MV-4-11 (cell line): ENCODE results near the gene PRDM16.

ENCODE experiments used
- DNase-seq: peaks from one replicate; lab custom pipeline; 2025; lab: John Stamatoyannopoulos, UW

PRDM16 gene

DNA sequence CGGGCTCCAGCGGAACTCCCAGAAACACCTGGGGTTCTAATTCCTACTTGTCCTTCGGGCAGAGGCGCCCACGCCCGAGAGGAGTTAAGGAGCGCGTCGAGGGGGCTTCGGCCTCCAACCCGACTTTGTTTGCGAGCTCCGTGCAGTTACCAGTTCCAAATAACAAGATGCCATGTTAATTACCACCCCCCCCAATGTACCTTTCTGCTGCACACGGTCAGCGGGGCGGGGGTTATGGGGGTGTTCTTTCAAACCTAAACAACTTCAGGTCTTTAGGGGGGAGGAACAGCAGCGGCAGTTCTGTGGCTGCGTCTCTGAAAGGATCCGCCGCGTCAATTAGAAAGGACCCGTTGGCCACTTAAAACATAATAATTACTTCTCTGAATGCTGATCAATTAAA is 114.8 kb downstream of the PRDM16 start:
- no peak for DNase-seq

GRCh38 chr1:3184666-3185065 is 115.7 kb downstream of the PRDM16 start:
- DNase-seq: no peak

- no peak for DNase-seq
These were observed 117.0 kb downstream of the PRDM16 start for GRCh38 chr1:3185896-3186525.

GRCh38 chr1:3186526-3186921 is 117.5 kb downstream of the PRDM16 start:
- DNase-seq: no peak

DNA sequence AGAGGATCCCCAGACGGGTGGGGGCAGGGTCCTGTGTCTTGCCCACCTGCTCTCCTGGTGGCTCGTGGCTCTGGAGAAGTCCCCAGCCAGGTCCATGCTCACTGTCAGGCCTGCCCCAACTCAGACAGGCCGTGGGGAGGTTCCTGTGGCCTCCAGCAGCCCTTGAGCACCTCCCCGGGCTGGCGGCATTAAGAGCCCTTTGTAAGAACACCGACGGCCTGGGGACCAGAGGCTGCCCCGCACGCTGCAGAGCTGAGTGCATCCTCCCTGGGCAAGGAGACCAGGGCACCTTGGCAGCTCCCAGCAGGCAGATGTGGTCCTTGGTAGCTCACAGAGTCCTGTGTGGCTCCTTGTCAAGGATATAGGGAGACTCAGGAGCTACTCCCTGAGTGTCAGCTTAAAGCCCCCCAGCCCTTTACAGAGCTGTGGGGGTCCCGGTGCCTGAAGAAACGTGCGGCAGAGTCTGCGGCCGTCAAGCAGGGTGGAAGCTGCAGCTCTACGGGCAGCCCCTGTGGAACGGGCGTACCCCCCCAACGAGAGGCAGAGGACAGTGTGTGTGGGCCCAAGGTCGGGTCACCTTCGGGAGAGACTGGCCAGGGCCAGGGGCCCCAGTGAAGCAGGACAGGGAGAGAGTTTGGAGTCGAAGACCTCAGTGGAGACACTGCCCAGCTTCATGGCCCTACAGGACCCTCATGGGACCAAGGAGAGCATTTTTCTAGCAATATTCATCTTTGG is 118.6 kb downstream of the PRDM16 start:
- no peak for DNase-seq

DNA sequence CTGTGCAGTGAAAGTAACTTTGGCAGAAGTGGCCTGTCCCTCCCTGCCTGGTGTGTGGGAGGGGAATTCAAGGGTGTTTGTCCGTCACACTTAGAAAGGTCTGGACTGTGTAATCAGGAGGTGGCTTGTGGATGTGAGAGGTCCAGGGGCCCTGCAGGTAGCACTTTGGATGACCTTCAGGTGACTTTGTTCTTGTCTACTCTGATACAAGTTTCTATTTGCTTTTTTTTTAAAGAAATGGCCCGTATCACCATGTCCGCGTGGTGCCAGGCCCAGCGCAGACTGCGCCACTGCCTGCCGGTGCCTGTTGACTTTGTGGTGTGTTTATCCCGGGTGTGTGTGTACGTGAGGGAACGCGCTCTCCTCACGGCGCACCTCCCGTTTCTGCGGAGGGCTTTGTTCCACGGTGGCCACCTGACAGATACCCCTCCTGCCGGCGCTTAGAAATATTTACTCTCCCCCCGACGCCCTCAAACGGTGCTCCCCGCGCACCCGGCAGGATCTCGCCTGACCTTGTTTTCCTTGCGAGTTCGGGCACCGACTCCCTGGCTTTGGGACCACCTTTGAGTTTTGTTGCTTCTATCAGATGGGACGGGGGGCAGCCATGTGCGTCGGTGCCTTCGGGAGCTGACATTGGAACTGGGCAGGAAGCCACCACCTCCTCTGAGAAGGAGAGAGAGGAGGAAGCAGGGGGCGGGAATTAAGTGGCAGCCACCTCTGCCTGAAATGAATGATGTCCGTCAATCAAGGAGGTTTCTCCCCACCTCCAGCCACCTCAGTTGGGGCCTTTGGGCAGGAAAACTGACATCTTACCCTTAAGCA is 119.4 kb downstream of the PRDM16 start:
- DNase-seq: no peak

- DNase-seq: no peak
These were observed 121.4 kb downstream of the PRDM16 start for GRCh38 chr1:3190256-3191041.

DNA sequence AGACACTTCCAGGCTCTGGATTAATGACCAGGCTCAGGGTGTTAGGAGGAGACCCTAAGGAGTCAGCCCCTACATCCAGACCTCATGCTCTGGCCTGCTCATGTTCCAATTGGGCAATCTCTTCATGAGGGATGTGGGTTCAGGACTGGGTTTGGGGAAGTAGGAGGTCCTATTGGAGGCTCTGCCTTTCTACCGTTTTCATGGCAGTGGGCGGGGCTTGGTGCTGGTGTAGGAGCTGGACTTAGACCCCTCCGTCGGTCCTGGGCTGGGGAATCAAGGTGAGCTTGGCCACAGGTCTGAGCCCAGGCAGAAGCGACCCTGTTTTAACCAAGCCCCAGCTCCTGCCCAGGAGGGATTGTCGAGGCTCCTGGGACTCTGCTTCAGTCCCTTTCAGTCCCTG is 123.4 kb downstream of the PRDM16 start:
- DNase-seq: peak; percentile 79

DNA sequence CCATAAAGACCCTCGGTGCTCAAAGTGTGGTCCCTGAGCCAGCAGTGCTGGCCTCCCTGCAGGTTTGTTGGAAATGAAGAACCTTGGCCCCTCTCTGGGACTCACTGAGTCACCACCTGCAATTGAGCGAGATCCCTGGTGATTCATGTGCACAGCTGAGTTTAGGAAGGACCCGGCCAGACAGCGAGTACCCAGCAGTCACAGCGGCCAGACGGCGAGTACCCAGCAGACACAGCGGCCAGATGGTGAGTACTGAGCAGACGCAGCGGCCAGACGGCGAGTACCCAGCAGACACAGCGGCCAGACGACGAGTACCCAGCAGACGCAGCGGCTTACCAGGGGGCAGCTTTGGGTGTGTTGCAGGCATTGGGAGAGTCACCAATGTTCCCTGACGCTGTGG is 123.8 kb downstream of the PRDM16 start:
- DNase-seq: peak; percentile 44

DNA sequence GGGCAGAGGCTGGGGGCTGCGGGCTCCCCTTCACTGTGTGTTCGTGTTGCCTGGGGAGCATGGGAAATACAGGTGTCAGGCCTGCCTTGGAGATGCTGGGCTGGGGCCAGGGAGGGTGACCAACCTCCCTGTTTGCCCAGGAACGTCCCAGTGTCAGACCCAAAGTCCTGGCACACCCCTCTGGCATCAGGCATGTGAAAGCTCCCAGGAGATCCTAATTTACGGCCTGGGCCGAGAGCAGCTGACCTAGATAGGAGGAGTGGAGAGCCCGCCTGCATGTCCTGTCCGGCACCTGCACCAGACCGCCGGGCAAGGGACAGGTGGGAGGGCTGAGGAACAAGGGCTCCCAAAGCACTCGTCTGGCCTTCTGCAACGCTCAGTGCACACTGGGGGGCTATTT is 124.8 kb downstream of the PRDM16 start:
- no peak for DNase-seq

GRCh38 chr1:3194760-3195479 is 125.9 kb downstream of the PRDM16 start:
- no peak for DNase-seq

DNA sequence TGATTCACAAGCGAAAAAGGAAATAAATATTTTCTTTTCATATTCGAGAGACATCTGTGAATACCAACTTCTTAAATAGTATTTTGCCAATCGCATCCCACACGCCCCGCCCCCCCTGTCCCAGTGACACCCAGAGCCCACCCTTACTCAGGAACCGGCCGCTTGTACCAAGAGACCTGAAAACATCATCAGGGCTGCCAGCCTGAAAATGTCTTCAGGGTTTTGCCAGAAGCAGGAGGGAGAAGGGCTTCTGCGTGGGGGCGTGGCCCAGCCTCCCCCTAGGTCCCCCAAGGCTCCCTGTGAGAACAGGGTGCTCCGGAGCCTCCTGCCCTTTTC is 126.4 kb downstream of the PRDM16 start:
- DNase-seq: no peak

GRCh38 chr1:3195966-3196515 is 127.0 kb downstream of the PRDM16 start:
- DNase-seq: no peak

DNA sequence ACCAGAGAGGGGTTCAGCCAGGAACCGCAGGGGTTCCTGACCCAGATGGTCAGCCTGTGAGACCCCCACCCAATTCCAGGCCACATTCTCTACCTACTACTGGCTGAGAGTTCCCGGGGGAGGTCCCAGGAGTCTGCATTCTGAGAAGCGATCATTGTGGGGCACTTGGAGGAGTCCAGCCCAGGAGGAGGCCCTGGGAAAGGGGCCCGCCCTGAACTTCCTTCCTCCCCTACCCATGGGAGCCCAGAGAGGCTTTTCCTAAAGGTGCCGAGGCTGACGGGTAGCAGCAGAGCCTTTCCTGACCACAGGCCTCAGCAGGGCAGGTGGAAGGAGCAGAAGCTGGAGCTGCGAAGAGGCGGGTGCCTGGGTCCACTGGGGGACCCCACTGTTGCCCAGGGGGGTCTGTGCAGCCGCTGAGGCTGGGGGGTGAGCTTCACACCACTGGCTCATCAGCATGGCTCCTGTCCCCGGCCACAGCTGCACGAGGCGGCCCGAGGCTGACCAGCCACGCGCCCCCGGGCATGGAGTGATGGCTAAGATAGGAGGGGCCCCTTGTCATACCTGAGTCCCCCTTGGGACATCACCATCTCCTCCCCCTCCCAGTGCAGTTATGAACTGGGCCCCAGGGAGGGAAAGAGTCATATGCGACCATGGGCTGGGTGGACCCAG is 127.7 kb downstream of the PRDM16 start:
- no peak for DNase-seq

DNA sequence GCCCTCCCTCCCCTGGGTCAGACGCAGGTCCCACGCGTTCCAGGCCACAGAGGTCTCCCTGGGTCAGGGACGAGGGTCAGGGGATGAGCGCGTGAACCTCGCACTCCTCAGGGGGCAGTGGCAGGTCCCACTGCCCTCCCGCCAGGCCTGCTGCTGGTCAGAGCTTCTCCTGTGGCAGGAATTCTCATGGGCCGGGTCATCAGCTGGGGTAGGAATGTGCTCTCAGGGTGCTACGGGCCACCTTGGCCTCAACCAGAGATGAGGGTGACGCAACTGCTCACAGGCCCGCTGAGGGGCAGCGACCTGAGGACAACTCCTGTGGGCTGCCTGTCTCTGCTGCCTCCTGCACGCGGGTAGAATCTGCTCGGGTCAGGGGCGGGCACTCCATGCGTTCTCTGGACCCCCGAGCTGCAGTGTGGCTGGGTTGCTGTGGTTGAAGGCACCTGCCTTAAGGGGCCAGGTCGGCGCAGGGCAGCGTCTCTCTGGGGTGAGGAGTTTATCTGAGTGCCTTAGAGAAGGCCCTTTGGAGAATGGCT is 128.8 kb downstream of the PRDM16 start:
- DNase-seq: no peak

DNA sequence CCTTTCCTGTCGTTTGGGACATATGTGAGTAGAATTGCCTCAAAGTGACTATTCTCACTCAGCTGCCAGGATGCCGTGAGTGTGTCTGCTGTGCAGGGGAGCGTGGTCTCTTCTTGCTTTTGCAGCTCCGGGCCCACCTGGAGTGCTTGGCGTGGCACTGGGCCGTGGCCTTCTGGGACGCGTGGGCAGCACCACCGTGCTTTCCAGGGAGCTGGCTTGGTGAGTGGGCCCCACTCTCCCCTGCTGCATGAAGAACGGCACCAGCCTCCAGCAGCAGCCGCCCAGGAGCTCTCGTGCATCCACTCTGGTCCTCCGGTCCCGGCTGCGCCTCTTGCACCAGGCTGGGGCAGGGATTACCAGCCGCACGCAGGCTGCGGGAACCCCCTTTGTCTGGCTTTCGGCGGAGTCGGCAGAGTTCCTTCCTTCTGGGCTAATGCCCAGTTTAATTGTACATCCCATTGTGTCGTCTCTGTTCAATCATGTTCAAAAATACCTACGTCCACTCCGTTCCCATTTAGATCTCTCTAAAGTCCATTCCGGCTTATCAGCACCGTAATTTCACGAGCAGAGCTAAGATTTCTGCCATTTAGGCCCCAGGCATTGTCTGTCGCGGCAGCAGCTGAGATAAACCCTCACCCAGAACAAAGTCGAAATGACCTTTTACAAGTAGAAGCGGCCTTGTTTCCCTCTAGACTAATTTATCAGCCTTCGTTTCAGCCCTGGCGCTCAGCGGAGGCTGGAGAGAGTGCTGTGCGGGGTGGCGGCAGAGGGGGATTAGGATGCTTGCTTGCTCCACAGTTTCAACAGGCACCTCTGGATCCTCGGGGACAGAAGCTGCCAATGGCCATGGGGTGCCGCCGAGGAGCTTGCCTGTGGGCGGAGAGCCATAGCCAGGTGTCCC is 129.6 kb downstream of the PRDM16 start:
- no peak for DNase-seq

DNA sequence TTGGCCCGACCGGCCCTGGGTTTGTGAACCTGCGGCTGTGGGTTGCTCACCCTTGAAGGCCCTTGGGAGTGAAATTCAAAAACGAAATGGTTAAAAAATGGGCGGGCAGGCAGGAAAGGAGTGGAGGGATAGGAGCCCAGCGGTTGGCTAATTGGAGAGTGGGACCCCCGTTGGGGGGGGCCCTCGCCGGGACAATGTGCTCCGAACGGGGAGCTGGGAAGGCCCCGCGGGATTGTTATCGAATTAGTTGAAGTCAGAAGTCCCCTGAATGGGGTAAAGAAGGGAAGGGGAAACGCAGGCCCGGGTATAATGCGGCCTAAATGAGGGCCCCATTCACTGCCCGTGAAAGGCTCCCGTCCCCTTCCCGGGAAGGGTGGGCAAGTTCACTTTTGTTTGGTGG is 135.7 kb downstream of the PRDM16 start:
- DNase-seq: no peak

DNA sequence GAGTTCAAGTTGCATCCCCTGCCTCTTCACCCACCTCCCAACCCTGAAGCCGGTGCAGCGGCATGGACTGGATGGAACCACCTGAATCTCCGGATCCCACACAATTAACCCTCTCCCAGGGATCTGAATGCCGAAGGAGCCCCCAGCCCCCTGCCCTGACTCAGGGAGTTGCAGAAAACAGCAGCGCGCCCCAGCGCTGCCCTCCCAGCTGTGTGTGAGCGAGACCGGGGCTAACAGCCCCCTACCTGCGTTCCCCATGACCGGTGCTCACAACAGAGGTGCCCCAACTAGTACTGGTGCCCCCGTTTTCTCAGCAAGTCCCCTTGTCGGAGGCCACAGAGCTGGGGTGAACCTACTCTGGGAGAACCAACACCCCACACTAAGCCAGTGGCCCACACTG is 136.8 kb downstream of the PRDM16 start:
- DNase-seq: no peak

DNA sequence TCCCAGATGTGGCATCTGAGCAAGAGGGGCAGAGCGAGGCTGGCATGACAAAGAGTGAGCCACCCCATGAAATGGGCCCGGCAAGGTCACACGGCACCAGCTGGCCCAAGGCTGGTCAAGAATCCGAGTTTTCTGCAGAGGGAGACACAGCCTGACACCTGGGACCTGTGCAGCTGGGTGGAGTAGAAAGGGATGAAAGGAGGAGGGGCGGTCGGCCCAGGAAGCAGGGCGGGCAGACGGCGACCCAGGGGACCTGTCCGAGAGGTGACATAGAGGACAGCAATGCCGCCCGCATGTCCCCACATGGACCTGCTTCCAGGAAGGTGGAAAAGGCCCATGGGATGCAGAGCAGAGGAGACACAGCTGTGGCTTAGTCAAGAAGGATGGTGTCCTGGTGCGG is 137.7 kb downstream of the PRDM16 start:
- no peak for DNase-seq
